ENCODE results near the gene ANKFY1.
A peak's percentile ranks its signal among the peaks of the same experiment; 100 is the strongest.
"Not testable (repeated sequence)": the region's sequence is repeated elsewhere in the genome, so short reads cannot be mapped to it uniquely, and the experiment has no call there.

Gene ANKFY1

DNA sequence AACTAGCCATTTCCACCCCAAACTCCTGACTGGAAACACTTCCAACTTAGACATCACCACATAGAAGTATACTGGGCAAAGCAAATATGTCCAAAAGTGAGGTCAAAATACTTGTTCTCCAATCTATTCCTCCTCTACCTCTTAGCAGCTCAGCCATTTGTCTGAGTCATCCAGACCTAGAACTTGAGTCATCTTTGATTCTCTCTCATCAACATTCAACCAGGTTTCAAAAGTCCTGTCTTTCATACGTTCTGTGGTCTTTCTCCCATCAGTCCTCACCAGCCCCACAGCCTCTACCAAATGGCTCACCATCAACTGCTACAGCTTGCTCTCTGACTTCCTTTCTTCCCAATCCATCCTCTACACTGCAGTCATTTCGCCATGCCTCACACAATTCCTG lies 6.8 kb downstream of the ANKFY1 start:
- Histone ChIP-seq H3K4me1 (ENCODE audit: insufficient read depth, low read length) (peaks cover 10% of the 10 kb centered on the region), H3K27ac (ENCODE audit: low read length) (no peak overlapping the region), H3K9ac (ENCODE audit: low read depth, low read length) (no peak overlapping the region), H3K27me3 (ENCODE audit: insufficient read depth, low read length, poor library complexity) (no peaks in the 10 kb centered on the region), H3K9me3 (ENCODE audit: insufficient read depth, low read length, severe bottlenecking) (peaks cover 3% of the 10 kb centered on the region), H2AFZ (ENCODE audit: low read depth, low read length) (no peak overlapping the region), H3K4me2 (ENCODE audit: insufficient read depth, low read length) (no peak overlapping the region), H3K36me3 (ENCODE audit: insufficient read depth, low read length) (peaks cover 22% of the 10 kb centered on the region), H4K20me1 (ENCODE audit: insufficient read depth, low read length) (peaks cover 59% of the 10 kb centered on the region), H3K4me3 (ENCODE audit: low read depth in 1 of 2, low read length in 2 of 2) (no peak overlapping the region), H3K79me2 (ENCODE audit: insufficient read depth, low read length) (peaks cover 98% of the 10 kb centered on the region)
- DNase-seq (no peak), ATAC-seq (ENCODE audit: insufficient read depth, low read depth) (no peak)
- no peak for TF ChIP-seq EZH2 (IDR thresholded peaks at IDR 0.05; ENCODE audit: borderline replicate concordance, low read depth, low read length, severe bottlenecking)
- TF ChIP-seq, protein P1, sequence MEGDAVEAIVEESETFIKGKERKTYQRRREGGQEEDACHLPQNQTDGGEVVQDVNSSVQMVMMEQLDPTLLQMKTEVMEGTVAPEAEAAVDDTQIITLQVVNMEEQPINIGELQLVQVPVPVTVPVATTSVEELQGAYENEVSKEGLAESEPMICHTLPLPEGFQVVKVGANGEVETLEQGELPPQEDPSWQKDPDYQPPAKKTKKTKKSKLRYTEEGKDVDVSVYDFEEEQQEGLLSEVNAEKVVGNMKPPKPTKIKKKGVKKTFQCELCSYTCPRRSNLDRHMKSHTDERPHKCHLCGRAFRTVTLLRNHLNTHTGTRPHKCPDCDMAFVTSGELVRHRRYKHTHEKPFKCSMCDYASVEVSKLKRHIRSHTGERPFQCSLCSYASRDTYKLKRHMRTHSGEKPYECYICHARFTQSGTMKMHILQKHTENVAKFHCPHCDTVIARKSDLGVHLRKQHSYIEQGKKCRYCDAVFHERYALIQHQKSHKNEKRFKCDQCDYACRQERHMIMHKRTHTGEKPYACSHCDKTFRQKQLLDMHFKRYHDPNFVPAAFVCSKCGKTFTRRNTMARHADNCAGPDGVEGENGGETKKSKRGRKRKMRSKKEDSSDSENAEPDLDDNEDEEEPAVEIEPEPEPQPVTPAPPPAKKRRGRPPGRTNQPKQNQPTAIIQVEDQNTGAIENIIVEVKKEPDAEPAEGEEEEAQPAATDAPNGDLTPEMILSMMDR (IDR thresholded peaks at IDR 0.05; ENCODE audit: borderline replicate concordance, extremely low read depth, low read length, poor library complexity, severe bottlenecking): no peak

DNA sequence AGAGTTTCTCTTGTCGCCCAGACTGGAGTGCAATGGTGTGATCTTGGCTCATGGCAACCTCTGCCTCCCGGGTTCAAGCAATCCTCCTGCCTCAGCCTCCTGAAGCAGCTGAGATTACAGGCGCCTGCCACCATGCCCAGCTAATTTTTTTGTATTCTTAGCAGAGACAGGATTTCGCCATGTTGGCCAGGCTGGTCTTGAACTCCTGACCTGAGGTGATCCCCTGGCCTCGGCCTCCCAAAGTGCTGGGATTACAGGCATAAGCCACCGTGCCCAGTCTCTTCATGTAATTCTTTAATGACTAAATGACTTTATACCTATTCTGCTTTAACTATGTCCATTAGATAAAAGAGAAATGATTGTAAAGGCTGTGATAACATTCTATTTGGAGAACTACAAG lies 8.5 kb downstream of the ANKFY1 start:
- ATAC-seq (ENCODE audit: insufficient read depth, low read depth); H3K27ac ChIP-seq (ENCODE audit: low read length); H3K4me2 ChIP-seq (ENCODE audit: insufficient read depth, low read length); H3K4me1 ChIP-seq (ENCODE audit: insufficient read depth, low read length); H2AFZ ChIP-seq (ENCODE audit: low read depth, low read length); DNase-seq; H3K9me3 ChIP-seq (ENCODE audit: insufficient read depth, low read length, severe bottlenecking); H3K27me3 ChIP-seq (ENCODE audit: insufficient read depth, low read length, poor library complexity); H3K9ac ChIP-seq (ENCODE audit: low read depth, low read length); H3K4me3 ChIP-seq (ENCODE audit: low read depth in 1 of 2, low read length in 2 of 2): not testable (repeated sequence)
- H3K36me3 ChIP-seq (ENCODE audit: insufficient read depth, low read length): peaks cover 12% of the 10 kb centered on the region; the same call in 1 of the 2 replicates
- peaks cover 56% of the 10 kb centered on the region for H4K20me1 ChIP-seq (ENCODE audit: insufficient read depth, low read length)
- H3K79me2 ChIP-seq (ENCODE audit: insufficient read depth, low read length): peaks cover 97% of the 10 kb centered on the region

DNA sequence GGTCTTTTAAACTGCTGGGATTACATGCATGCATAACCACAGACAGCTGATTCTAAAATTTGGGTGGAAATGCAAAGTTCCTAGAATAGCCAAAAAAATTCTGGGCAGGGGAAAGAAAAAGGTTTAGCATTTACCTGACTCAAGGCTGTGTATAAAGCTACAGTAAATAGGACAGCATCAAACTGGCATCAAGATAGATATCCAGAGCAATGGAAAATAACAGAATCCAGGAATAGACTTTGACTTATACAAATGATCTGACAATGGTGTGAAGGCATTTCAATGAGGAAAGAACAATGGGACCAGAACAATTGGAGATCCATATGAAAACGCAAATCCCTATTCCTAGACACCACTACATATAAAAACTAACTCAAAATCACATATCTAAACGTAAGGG lies 12.9 kb downstream of the ANKFY1 start:
- Histone ChIP-seq H3K9ac (ENCODE audit: low read depth, low read length) (no peak overlapping the region), H3K79me2 (ENCODE audit: insufficient read depth, low read length) (peaks cover 98% of the 10 kb centered on the region), H3K27me3 (ENCODE audit: insufficient read depth, low read length, poor library complexity) (no peaks in the 10 kb centered on the region), H3K36me3 (ENCODE audit: insufficient read depth, low read length) (peaks cover 16% of the 10 kb centered on the region), H4K20me1 (ENCODE audit: insufficient read depth, low read length) (peaks cover 69% of the 10 kb centered on the region), H3K4me1 (ENCODE audit: insufficient read depth, low read length) (no peaks in the 10 kb centered on the region), H3K27ac (ENCODE audit: low read length) (no peak overlapping the region), H3K4me2 (ENCODE audit: insufficient read depth, low read length) (no peak overlapping the region), H3K9me3 (ENCODE audit: insufficient read depth, low read length, severe bottlenecking) (no peaks in the 10 kb centered on the region), H2AFZ (ENCODE audit: low read depth, low read length) (no peak overlapping the region), H3K4me3 (ENCODE audit: low read depth in 1 of 2, low read length in 2 of 2) (no peak overlapping the region)
- ATAC-seq (ENCODE audit: insufficient read depth, low read depth) (no peak), DNase-seq (no peak)
- no peak for TF ChIP-seq EZH2 (IDR thresholded peaks at IDR 0.05; ENCODE audit: borderline replicate concordance, low read depth, low read length, severe bottlenecking)
- TF ChIP-seq, protein P1 (IDR thresholded peaks at IDR 0.05; ENCODE audit: borderline replicate concordance, extremely low read depth, low read length, poor library complexity, severe bottlenecking): no peak

DNA sequence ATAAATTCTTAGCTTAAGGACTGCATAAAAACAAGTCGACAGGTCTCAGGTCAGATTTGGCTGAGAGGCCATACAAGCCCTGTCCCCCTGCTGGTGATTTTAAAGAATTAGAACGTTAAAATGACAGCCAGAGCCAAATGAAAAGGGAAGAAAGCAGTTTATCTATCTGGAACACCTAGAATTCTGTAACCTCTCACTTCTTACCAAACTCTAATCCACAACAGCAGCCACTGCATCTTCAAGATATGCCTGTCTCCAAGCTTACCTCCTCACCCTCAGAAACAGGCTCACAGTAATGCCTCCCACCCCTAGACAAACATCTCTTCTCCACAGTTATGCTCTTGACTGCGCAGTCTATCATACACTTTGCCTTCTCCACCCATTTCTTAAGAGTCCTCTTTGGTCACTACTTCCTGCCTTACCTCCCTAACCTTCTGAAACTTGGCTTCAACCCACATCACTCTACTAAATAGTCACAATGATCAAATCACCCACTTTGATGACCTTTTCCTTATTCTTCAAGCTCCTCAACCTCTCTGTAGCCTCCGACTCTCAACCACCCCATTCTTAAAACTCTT lies 14.2 kb downstream of the ANKFY1 start:
- Histone ChIP-seq H3K79me2 (ENCODE audit: insufficient read depth, low read length) (peaks cover 98% of the 10 kb centered on the region), H3K9me3 (ENCODE audit: insufficient read depth, low read length, severe bottlenecking) (no peaks in the 10 kb centered on the region), H3K36me3 (ENCODE audit: insufficient read depth, low read length) (peaks cover 20% of the 10 kb centered on the region), H3K4me1 (ENCODE audit: insufficient read depth, low read length) (no peaks in the 10 kb centered on the region), H3K9ac (ENCODE audit: low read depth, low read length) (no peak overlapping the region), H3K27me3 (ENCODE audit: insufficient read depth, low read length, poor library complexity) (no peaks in the 10 kb centered on the region), H2AFZ (ENCODE audit: low read depth, low read length) (no peak overlapping the region), H3K4me3 (ENCODE audit: low read depth in 1 of 2, low read length in 2 of 2) (no peak overlapping the region), H4K20me1 (ENCODE audit: insufficient read depth, low read length) (peaks cover 77% of the 10 kb centered on the region), H3K27ac (ENCODE audit: low read length) (peak overlapping the region; percentile 40; the same call in 1 of the 2 replicates), H3K4me2 (ENCODE audit: insufficient read depth, low read length) (no peak overlapping the region)
- TF ChIP-seq, protein P1 (IDR thresholded peaks at IDR 0.05; ENCODE audit: borderline replicate concordance, extremely low read depth, low read length, poor library complexity, severe bottlenecking): peak; percentile 55
- no peak for TF ChIP-seq EZH2 (IDR thresholded peaks at IDR 0.05; ENCODE audit: borderline replicate concordance, low read depth, low read length, severe bottlenecking)
- ATAC-seq (ENCODE audit: insufficient read depth, low read depth): peak; percentile 53; the same call in 2 of the 3 replicates
- DNase-seq: no peak
